ENCODE results near the gene CCDC150.

Gene CCDC150

DNA sequence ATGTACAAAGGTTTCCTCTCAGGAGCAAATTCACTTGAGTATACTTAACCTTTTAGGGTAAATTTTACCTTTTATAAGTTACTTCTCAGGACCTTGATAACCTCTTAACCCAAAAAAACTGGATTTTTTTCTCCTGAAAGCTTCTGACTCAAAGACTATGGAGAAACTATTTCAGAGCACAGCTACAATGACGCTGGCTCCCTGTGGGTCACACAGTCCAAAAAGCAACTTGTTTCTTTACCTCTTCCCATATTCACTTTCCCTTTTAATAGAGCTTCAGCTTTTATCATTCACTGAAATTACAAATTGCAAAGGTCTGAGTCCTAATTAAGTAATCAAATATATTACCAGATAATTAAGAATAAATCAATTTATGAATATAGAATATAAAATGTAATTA is 127.6 kb downstream of the CCDC150 start:
- no peak for DNase-seq

Data from nucleus accumbens (tissue), 56 donors.